Muscle layer of duodenum (tissue), 2 donors: ENCODE measurements around the gene RUNX3.

Experiments used
- H3K27ac ChIP-seq: one replicate; pipeline ENCODE4 v1.7.0; 2013; ENCODE audit warnings: mild to moderate bottlenecking, low read length
- H3K27me3 ChIP-seq: one replicate; pipeline ENCODE4 v1.7.0; 2013; ENCODE audit warnings: low read depth, mild to moderate bottlenecking, control low read depth, low read length
- H3K36me3 ChIP-seq, 2 donors: one replicate each; pipeline ENCODE4 v1.7.0; 2013; ENCODE audit warnings: low read length in 2 of 2, control low read depth in 1 of 2, mild to moderate bottlenecking in 1 of 2; ENCODE audit not compliant: insufficient read depth in 2 of 2, control insufficient read depth in 1 of 2
- H3K4me1 ChIP-seq, 2 donors: one replicate each; pipeline ENCODE4 v1.7.0; 2013; ENCODE audit warnings: low read length in 2 of 2, mild to moderate bottlenecking in 2 of 2, control low read depth in 1 of 2, moderate library complexity in 1 of 2; ENCODE audit not compliant: insufficient read depth in 2 of 2, control insufficient read depth in 1 of 2
- H3K4me3 ChIP-seq, 2 donors: one replicate each; pipeline ENCODE4 v1.7.0; 2013; ENCODE audit warnings: low read length in 2 of 2, low read depth in 1 of 2, mild to moderate bottlenecking in 1 of 2
- H3K9me3 ChIP-seq, 2 donors: one replicate each; pipeline ENCODE4 v1.7.0; 2013; ENCODE audit warnings: low read length in 2 of 2, control low read depth in 1 of 2, mild to moderate bottlenecking in 1 of 2; ENCODE audit not compliant: control insufficient read depth in 1 of 2
- donor health status: healthy.

The RUNX3 gene

DNA sequence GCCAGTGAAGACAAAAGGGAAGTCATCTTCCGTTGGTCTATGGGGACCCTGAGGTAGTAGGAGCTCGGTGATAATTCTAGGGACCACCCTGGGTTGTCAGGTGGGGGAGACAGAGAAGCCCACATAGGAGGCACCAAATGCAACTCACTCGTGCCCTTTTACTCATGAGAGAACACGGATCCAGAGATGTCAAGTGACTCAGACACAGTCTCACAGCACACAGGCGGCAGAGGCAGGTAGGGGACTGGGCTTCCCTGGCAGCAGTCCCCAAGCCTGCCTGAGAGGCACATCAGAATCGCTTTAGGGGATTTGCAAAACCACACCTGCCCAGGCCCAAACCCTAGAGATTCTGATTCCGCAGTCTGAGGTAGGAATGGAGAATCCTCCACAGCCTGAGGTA is 31.3 kb upstream of the RUNX3 start:
- H3K9me3 ChIP-seq = no peaks in the 10 kb centered on the region
- no peaks in the 10 kb centered on the region for H3K4me1 ChIP-seq
- no peaks in the 10 kb centered on the region for H3K27me3 ChIP-seq
- no peak overlapping the region for H3K27ac ChIP-seq
- no peaks in the 10 kb centered on the region for H3K36me3 ChIP-seq
- no peak overlapping the region for H3K4me3 ChIP-seq

DNA sequence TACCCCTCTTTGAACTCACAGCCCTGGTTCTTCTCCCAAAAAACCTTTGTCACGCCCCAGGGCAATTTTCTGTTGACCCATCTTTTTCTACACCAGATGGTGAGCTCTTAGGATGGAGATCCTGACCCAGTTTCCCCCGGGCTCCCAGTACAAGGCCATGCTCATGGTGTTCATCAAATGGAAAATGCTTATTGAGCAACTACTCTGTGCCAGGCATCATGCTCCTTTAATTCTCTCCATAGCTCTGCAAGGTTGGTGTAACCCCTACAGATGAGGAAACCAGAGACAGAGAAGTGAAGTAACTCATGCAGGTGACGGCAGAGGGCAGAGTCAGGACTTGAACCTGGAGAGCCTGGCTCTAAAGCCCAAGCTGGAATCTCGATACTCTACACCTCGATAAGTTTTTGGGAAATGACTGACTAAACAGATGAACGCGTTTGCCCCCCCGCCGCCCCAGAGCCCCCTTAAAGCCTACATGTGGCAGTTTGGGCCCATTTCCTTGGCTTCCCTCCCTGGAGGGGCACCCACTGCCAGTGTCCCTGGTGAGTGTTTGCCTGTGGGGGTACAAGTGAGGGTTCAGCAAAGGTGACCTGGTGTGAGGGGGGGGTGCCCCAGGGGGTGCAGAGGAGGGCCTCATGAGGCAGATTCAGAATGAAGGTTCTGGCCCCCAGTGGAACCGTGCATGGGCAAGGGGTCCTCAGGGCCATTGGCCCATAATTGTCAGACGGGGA is 30.2 kb upstream of the RUNX3 start:
- Histone ChIP-seq H3K27ac (no peak overlapping the region), H3K4me3 (no peak overlapping the region), H3K27me3 (no peaks in the 10 kb centered on the region), H3K4me1 (no peaks in the 10 kb centered on the region), H3K9me3 (no peaks in the 10 kb centered on the region), H3K36me3 (no peaks in the 10 kb centered on the region)

DNA sequence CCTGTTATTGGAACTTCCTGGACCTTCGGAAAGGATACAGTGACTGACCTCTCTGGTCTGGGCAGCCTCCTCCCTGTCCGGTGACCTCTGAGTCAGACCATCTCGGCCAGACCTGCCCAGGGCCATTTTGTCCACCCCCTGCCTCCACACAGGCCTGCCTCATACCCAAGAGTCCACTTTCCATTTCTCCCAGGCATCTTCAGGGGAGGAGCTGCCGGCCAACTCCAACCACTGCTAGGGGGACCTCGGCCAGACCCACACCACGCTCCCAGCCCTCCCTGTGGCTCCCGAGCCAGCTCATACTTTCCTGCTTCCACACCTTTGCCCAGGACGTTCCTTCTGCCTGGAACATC is 29.5 kb upstream of the RUNX3 start:
- H3K36me3 ChIP-seq = no peaks in the 10 kb centered on the region
- no peak overlapping the region for H3K27ac ChIP-seq
- H3K27me3 ChIP-seq = no peaks in the 10 kb centered on the region
- H3K4me3 ChIP-seq = no peak overlapping the region
- no peaks in the 10 kb centered on the region for H3K4me1 ChIP-seq
- no peaks in the 10 kb centered on the region for H3K9me3 ChIP-seq

DNA sequence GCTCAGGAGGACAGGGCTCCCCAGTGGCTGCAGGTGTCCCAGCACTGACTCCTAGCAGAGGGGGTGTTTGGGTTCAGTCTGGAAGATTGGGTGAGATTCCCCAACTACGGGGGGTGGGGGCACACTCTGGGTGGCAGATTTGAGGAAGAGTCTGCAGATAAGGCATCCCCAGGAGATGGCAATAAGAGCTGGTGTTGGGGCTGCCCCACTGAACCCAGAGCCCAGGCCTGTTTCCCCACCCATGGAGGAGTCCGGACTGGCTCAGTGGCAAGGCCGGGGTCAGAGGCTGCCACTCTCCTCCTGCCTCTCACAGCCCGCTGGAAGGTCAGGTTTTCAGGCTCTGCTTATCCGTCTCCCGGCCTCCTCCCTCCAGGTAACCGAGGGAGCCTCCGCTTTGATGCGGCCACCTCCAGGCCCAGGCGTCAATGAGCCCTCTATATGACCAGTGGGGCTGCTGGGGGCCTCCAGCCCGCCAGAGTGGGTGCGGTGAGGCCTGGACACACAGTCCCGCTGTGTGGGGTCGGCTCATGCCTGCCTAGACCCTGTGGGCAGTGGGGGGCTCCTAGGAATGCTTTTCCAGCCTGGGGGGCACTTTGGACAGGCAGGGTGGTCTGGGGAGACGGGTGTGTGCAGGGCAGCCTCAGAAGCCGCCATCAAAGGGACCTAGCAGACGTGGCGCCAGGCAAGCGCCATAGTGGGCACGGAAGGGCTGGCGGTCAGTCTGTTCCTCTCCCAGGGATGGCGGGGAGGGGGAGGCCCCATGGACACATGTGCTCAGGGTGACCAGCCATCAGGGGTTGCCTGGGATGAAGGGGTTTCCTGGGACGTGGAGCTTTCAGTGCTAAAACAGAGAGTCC is 28.9 kb upstream of the RUNX3 start:
- Histone ChIP-seq H3K4me3 (no peak overlapping the region), H3K9me3 (no peaks in the 10 kb centered on the region), H3K27ac (no peak overlapping the region), H3K4me1 (no peaks in the 10 kb centered on the region), H3K27me3 (no peaks in the 10 kb centered on the region), H3K36me3 (no peaks in the 10 kb centered on the region)

DNA sequence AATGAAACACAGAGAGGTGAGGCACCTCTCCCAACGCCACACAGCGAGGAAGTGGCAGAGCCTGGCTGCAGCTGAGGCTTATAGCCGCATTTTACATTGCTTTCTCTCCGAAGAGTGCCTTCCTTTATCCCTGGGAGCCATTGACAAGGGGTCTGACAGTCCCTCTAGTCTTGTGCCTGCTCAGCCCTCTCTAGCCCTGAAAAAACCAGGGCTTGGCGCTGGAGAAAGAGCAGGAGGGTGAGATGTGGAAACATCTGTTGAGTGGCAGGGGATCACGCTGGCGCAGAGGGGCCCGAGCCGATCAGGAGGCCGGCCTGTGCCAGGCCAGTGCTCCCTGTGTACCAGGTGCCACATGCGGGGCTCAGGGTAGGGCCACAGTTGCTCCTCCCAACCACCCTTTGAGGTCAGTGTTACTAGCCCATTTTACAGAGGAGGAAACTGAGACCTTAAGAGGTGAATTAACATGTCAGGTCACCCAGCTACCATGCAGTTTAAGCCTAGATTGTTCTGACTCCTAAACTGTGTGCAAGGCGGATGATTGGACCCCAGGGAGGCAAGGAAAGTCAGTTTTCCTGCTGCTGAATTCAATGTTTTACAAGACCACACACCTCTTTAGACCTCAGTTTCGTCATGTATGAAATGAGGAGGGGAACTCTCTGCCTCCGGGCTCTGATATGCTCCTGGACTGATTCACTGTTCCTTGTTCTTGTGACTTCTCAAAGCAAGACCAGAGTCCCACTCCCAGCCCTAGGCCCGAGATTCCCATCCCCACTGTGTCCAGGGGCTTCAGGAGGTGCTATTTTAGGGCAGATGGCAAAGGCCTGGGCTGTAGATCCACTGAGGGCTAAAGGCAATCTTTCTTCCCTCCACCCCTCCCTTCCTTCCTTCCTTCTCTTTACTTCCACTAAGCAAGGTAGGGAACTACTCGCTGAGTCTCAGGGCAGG is 28.0 kb upstream of the RUNX3 start:
- no peak overlapping the region for H3K4me3 ChIP-seq
- H3K9me3 ChIP-seq = no peaks in the 10 kb centered on the region
- no peaks in the 10 kb centered on the region for H3K4me1 ChIP-seq
- H3K27ac ChIP-seq = no peak overlapping the region
- no peaks in the 10 kb centered on the region for H3K36me3 ChIP-seq
- no peaks in the 10 kb centered on the region for H3K27me3 ChIP-seq

DNA sequence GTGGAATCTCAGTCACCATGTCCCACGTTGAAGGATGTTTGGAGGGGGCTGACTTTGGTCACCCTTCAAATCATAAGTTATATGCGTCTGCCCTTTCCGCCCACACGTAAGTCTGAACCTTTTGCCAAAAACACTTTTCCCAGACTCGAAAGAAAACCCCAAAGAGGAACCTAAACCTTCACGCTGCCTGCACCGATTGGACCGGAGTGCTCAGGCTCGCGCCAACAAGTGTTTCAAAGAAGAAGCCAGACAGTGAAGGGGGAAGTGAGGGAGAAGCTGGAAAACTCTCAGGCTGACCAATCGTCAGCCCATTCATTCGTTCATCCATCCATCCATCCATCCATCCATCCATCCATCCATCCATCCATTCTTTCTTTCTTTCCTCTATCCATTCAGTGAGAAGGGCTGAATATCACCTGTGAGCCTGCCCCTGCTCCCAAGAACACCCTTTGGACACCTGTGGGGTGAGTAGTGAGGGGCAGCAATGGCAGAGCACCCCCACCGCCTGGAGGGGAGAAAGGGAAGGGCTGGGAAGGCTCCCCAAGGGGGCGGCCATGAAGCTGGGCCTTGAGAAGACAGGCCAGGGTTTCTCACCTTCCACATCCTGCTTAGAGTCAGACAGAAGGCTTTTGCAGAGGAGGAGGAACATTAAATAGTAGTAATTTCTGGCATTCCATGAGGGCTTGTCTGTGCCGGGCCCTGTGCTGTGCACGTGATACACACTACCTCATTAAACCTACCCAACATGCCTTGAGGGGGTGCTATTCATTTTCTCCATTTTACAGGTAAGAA is 27.1 kb upstream of the RUNX3 start:
- no peaks in the 10 kb centered on the region for H3K27me3 ChIP-seq
- H3K9me3 ChIP-seq = no peaks in the 10 kb centered on the region
- no peak overlapping the region for H3K4me3 ChIP-seq
- H3K36me3 ChIP-seq = no peaks in the 10 kb centered on the region
- H3K4me1 ChIP-seq = no peaks in the 10 kb centered on the region
- H3K27ac ChIP-seq = no peak overlapping the region

DNA sequence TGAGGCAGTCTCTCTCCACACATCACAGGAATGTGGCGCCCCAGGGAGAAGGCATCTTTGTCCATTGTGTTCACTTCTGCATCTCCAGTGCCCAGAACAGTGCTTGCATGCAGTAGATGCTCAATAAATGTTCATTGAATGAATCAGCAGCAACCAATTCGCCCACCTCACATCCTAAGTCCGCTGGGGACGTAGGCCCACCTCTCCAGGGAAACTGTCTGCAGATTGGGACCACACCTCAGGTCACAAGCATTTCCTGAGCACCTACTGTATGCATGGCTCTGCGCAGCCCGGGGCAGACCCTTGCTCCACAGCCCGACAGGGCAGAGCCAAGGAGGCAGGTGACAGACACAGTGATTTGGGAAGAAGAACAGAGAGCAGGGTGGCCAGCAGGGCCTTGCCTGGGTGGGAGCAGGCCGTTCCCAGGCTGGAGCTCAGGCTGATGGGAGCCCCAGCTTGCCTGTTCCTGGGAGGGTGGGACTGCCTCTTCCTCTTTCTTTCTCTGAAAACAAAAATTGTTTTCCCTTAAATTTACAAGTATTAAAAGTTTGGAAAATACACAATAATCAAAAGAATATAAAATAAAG is 25.8 kb upstream of the RUNX3 start:
- Histone ChIP-seq H3K27ac (no peak overlapping the region), H3K27me3 (no peaks in the 10 kb centered on the region), H3K9me3 (no peaks in the 10 kb centered on the region), H3K36me3 (no peaks in the 10 kb centered on the region), H3K4me3 (no peak overlapping the region), H3K4me1 (no peaks in the 10 kb centered on the region)

DNA sequence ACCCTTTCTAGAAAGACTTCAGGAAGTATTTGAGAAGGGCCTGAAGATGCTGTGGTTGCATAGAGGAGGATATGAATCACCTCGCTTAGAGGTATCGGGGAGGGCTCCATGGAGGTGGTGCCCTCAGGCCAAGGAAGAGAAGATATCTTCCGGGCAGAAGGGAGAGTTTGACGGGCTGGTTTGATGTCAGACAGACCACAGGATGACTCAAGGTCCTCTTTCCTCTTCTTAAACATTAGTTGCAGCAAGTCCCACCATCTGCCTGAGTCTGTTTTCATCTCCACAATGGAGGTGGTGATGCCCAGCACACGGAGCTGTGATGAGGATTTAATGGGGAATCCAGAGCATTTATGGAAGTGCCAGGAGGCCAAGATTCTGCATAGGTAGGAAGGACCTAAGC is 25.1 kb upstream of the RUNX3 start:
- H3K36me3 ChIP-seq = no peaks in the 10 kb centered on the region
- H3K4me3 ChIP-seq = no peak overlapping the region
- no peaks in the 10 kb centered on the region for H3K9me3 ChIP-seq
- no peaks in the 10 kb centered on the region for H3K4me1 ChIP-seq
- no peak overlapping the region for H3K27ac ChIP-seq
- H3K27me3 ChIP-seq = no peaks in the 10 kb centered on the region

DNA sequence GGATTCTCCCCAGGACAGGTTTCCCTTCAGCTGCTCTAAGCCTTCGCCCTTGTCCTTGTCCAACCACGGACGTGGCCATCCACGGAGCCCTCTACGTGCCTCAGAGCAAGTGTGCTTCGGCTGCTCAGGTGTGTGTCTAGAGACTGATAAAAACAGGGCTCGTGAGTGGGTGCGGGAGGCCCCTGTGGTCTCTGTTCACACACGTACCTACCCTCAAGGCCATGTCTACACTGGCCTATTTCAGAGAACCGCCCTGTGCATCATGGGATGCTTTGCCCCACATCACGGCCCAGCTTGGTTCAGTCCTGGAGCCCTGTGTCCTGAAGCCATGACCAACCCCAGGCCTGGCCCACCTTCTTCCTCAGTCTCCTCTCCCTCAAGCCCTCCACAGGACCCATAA is 24.6 kb upstream of the RUNX3 start:
- H3K36me3 ChIP-seq = no peaks in the 10 kb centered on the region
- H3K4me1 ChIP-seq = no peaks in the 10 kb centered on the region
- H3K27ac ChIP-seq = no peak overlapping the region
- H3K4me3 ChIP-seq = no peak overlapping the region
- H3K27me3 ChIP-seq = no peaks in the 10 kb centered on the region
- H3K9me3 ChIP-seq = no peaks in the 10 kb centered on the region

DNA sequence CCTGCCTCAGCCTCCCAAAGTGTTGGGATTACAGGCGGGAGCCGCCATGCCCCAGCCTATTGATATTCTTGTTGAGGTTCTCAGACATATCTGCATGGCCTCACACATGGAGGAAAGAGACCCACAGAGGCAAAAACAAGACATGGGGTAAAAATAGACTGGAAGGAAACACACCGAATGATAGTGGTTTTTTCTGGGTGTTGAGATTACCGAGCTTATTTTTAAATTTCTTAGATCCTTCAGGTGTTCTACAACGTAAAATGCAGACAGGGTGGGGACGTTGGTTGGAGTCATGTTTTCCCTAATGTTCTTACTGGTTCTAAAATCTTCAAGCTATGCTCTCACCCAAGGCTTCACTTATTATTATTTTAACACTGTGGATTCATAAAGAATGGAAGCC is 23.9 kb upstream of the RUNX3 start:
- Histone ChIP-seq H3K4me3 (no peak overlapping the region), H3K9me3 (no peaks in the 10 kb centered on the region), H3K4me1 (no peaks in the 10 kb centered on the region), H3K27me3 (no peaks in the 10 kb centered on the region), H3K27ac (no peak overlapping the region), H3K36me3 (no peaks in the 10 kb centered on the region)
